Stimulated activated CD4-positive, alpha-beta T cell treated with anti-CD3 and anti-CD28 coated beads, Interleukin-4, amount 100 ng/mL, for 24 hours (primary cell): ENCODE measurements around the gene LRRC45.
"Not testable (repeated sequence)": the region's sequence is repeated elsewhere in the genome, so short reads cannot be mapped to it uniquely, and the experiment has no call there.

Experiments used
- DNase-seq: peaks from one replicate; pipeline ENCODE4 v3.0.0-alpha.2; 2020

LRRC45 gene

GRCh38 chr17:82022981-82023446 lies at the start of gene LRRC45:
Gene LRRC45, plus strand, starts transcription at chr17:82023305. Its CDS starts 339 bp downstream, at chr17:82023644.
- DNase-seq, result peak; percentile 100

- no peak for DNase-seq
Observed at GRCh38 chr17:81973432-81973831, 49.7 kb upstream of the LRRC45 start.

GRCh38 chr17:81976332-81977210 lies 46.5 kb upstream of the LRRC45 start:
- peak; percentile 39 for DNase-seq

- peak; percentile 90 for DNase-seq
Observed at GRCh38 chr17:81977211-81977808, 45.8 kb upstream of the LRRC45 start, which contains the start of gene ASPSCR1. Gene ASPSCR1, plus strand, starts transcription at chr17:81977629. Its CDS starts 18 bp downstream, at chr17:81977647.

GRCh38 chr17:81978524-81979298 lies 44.4 kb upstream of the LRRC45 start:
- no peak for DNase-seq

- DNase-seq, result no peak
Observed at GRCh38 chr17:81980122-81980521, 43.0 kb upstream of the LRRC45 start.

- no peak for DNase-seq
Observed at GRCh38 chr17:81980707-81981343, 42.3 kb upstream of the LRRC45 start.

GRCh38 chr17:81981511-81981910 lies 41.6 kb upstream of the LRRC45 start:
- not testable (repeated sequence) for DNase-seq

GRCh38 chr17:81983011-81983638 lies 40.0 kb upstream of the LRRC45 start:
- no peak for DNase-seq

- DNase-seq, result no peak
Observed at GRCh38 chr17:81983639-81984373, 39.3 kb upstream of the LRRC45 start.

- DNase-seq, result no peak
Observed at GRCh38 chr17:81984773-81985410, 38.2 kb upstream of the LRRC45 start.

GRCh38 chr17:81986606-81987005 lies 36.5 kb upstream of the LRRC45 start:
- no peak for DNase-seq

GRCh38 chr17:81987161-81987770 lies 35.8 kb upstream of the LRRC45 start:
- no peak for DNase-seq

- DNase-seq, result no peak
Observed at GRCh38 chr17:81990836-81991683, 32.0 kb upstream of the LRRC45 start.

GRCh38 chr17:81991684-81992305 lies 31.3 kb upstream of the LRRC45 start:
- no peak for DNase-seq

GRCh38 chr17:81992306-81993102 lies 30.6 kb upstream of the LRRC45 start:
- DNase-seq, result no peak

GRCh38 chr17:81993729-81994592 lies 29.1 kb upstream of the LRRC45 start:
- DNase-seq, result no peak
